Stimulated activated CD4-positive, alpha-beta T cell treated with anti-CD3 and anti-CD28 coated beads, Interleukin-12 subunit alpha, Interleukin-12 subunit beta, amount 100 ng/mL, for 48 hours (primary cell): ENCODE measurements around the gene EDA.
A peak's percentile ranks its signal among the peaks of the same experiment; 100 is the strongest.
"Not testable (repeated sequence)": the region's sequence is repeated elsewhere in the genome, so short reads cannot be mapped to it uniquely, and the experiment has no call there.

Experiments used
- DNase-seq, 3 donors: peaks; one replicate each; pipeline ENCODE4 v3.0.0-alpha.2; 2020; ENCODE audit warnings: low read depth in 2 of 3, low spot score in 1 of 3

The EDA gene

DNA sequence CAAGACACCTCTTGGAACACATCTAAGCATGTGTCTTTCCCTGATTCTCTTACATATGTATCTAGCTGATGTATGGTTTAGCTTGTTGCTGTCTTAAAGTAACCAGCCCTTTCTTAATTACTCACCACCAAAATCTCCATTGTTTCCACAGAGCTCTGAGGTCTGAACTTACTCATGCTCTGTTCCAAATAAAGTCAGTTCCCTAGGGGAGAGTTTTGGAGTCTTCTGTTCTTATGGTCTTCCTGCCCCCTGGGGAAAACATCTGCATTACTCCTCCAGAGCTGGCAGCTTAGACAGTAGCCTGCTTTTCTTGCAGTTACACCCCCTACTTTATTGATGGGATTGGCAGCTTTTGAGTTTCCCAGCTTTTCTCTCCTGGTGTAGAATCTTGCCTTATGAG, 125.8 kb downstream of the EDA start:
- no peak for DNase-seq

- DNase-seq, result no peak
Measured at GRCh38 chrX:69746051-69746450, 130.1 kb downstream of the EDA start.

GRCh38 chrX:69748055-69748454, 132.1 kb downstream of the EDA start:
- no peak for DNase-seq

DNA sequence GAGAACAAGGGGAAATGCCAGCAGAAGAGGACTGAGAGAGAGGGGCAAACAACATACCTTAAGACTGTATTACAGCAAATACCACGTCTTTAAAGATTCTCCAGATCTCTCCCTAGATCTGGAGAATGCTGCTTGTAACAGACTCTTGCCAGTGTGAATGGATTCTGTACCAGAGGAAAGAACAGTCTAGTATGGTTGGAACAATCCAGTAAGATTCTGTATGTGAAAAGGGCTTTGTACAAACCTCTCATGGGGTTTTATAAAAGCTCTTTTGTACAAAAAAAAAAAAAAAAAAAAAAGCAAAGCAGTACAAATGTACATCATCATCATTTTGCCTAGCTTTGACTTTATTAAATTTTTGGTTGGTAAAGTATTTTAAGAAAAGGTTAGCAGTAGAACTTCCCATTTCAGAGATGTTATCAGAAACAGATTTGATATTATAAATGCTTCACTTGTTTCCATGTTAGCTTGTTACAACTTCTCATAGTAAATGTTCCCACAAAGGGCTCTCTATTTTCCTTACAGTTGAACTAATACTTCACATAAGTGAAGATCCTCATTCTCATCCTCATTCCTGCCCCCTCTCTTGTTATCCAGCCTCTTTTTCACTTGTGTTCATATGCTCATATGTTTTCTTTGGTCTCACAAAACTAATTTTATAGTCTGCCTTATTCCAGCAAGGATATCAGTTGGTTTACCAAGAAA, 144.2 kb downstream of the EDA start:
- no peak for DNase-seq

DNA sequence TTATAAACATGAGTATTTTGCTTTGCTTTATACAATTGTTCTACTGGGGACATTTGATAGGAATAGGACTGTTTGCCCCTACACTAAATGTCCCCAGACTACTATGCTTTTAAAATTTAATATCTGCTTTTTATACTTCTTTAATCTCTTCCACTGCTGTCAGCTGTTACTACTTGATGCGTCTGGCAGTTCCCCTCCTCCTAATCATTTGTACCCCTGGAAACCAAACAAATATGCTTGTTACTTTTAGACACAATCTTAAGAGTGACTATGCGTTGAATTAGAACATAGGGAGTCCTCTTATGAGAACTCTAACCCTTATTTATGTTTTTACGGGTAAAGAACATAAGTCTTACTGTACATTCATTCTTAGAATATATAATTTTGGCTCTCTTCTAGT, 145.7 kb downstream of the EDA start:
- no peak for DNase-seq

DNA sequence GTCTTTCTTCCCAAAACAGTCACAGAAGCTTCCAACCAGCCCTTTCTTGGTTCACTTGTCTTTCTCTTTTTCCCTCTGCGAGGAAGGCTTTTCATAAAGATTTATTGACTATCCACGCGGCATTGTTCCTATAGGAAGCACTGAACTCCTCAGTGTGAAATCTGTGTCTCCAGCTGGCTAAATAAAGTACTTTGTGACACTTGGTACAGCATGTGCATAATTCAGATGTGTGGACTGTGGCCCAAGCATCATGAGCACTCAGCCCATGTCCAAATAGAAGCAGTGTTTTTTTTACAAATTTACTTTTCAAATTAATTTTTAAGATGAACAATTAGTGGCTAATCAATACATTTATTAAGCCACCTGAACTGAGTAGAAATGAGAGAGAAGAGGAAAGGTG, 146.4 kb downstream of the EDA start:
- no peak for DNase-seq

GRCh38 chrX:69793260-69793935, 177.5 kb downstream of the EDA start:
- DNase-seq, result no peak

- DNase-seq, result no peak
Measured at GRCh38 chrX:69795702-69796101, 179.8 kb downstream of the EDA start.

DNA sequence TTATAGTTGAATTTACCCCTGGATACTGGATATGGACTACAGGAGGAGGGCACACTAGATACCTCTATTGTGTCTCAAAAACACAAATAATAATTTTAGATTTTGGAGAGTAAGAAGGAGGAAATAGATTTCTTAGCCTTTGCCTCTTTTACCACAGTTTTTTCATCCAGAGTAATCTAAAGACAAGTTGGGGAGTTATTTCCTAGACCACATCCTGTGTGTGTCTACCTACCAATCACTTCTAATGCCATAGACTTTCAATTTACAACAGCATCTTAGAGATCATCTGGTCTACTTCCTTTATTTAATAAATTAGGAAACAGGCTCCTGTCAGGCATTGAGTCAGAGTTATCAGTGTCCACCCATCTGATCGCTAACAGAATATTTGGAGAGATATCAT, 191.5 kb downstream of the EDA start:
- DNase-seq, result no peak

DNA sequence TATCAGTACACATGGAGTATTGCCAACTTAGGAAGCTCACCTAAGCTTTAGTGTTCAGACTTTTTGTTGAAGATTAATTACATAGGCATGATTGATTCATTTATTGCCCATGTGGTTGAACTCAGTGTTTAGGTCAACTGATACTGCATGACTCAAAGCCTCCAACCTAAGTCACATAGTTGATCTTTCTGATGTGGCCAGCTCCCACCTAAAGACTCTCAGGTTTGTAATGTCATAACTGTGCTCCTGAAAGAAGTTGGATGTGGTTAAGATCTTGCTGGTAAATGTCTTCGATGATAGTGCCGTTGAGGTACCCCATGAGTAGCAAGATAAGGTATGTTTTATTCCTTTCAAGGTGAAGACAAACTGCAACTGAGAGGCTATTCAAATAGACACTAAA, 192.5 kb downstream of the EDA start:
- peak in 2 of 3 donors; percentile 1 to 2 for DNase-seq

DNA sequence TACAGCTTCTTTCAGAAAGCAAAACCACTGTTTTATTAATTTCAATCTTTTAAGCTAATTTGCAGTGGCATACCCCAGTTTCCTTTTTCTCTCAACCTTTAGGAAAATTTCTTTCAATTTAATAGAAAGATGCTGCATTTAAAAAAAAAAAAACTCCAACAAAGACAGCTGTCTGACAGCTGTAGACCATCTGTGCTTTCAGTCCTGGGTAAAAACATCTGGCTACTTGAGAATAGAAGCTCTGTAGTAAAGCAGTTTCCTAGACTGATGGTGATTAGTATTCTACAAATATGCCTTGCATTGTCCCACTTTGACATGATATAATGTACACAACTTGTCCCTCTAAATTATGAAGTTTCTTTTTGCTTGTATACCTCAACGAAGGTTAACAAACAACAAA, 197.8 kb downstream of the EDA start:
- DNase-seq, result no peak

DNA sequence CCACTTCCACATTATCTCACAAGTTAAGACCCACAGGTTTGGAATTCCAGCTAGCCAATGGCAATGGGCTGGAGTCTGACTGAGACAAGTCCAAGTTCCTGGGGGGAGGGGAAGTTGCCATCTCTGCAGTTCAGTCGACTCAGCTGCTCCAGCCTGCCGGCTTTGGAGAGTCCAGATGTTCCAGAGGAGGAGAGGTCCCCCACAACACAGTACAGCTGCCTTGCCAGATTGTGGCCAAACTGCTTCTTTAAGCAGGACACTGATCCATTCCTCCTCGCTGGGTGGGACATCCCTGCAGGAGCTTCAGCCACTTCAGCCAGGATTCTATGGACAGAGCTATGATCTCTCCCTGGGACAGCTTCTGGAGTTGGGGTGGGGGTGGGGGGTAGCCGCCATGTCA, 199.2 kb downstream of the EDA start:
- no peak for DNase-seq

- no peak for DNase-seq
Measured at GRCh38 chrX:69815519-69815918, 199.6 kb downstream of the EDA start.

DNA sequence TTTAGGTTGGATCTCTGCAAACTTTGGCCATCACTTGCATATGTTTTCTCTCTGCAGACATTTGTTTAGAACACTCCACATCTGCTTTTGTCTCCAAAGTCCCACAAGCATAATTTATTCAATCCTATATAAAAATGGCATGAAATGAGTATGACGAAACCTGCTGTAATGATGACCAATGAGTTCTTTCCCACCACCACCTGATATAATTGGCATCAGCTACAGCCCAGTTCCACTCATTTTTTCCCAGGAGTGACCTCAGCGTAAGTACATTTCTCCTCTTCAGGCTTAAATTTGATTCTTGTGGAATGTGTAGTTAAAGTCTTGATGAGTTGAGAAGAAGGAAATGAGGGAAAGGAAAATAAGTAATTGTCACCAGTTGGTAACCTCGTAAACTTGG, 228.7 kb downstream of the EDA start:
- DNase-seq, result no peak

GRCh38 chrX:69859999-69860398, 244.1 kb downstream of the EDA start:
- DNase-seq, result not testable (repeated sequence)

DNA sequence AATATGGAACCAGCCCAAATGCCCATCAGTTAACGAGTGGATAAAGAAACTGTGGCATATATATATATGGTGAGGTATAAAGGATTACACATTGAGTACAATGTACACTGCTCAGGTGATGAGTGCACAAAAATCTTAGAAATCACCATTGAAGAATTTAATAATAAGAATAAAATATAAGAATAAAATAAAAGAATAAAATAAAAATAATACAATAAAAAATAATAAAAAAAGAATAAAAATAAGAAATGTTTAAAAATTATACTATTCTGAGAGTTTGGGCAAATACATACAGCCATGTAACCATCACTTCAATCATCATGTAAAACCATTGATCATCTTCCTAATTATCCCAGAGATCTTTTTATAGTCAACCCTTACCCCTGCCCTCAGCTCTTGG, 260.3 kb downstream of the EDA start:
- DNase-seq, result no peak

- no peak for DNase-seq
Measured at GRCh38 chrX:69884210-69884609, 268.3 kb downstream of the EDA start.

DNA sequence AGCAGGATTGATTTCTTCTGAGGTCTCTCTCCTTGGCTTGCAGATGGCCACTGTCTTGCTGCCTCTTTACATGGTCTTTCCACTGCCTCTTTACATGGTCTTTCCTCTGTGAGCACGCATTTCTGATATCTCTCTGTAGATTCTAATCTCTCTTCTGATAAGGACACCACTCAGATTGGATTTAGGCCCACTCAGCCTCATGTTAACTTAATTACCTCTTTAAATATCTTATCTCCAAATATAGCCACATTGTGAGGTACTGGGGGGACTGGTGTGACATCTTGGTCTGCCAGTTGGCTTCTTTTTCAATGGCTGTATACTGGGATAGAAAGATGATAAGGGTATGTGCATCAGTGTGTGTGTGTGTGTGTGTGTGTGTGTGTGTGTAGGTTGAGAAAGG, 280.1 kb downstream of the EDA start:
- no peak for DNase-seq

GRCh38 chrX:69900491-69900890, 284.6 kb downstream of the EDA start:
- no peak for DNase-seq

- DNase-seq, result no peak
Measured at GRCh38 chrX:69906447-69906846, 290.5 kb downstream of the EDA start.

DNA sequence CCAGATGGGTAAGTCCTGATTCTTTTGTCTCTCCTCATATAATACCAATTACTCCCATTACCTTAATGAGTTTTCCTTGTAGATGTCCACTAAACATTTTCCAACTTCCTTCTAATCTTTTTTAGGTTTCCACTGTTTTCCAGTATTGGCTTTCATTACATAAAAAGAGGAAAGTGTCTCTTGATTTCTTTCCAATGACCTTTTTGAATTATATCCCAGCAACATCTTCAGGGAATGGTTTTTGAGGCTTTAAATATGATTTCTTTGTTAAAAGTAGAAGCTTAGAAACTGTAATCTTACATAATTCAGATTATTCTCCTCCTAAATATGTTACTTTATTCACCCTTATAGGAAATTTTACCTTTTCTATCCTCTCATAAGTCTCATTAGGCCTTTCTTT, 298.9 kb downstream of the EDA start:
- no peak for DNase-seq

DNA sequence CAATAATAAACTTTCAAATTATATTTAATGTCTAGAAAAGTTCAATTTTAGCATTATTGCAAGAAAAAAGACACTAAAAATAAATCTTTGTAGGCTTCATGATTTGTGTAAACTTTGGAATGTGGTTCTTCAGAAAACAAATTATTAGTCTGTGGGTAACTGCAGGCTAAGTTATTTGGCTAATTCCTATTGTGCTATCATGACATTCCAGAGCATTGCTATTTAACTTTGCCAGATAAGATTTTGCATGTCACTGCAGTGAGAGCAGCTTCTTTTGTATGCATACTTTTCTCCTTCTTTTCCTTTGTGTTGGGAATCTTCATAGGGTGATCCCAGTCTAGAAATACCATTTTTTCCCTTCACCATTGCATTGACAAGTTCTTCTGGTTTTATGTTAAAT, 303.8 kb downstream of the EDA start:
- no peak for DNase-seq

DNA sequence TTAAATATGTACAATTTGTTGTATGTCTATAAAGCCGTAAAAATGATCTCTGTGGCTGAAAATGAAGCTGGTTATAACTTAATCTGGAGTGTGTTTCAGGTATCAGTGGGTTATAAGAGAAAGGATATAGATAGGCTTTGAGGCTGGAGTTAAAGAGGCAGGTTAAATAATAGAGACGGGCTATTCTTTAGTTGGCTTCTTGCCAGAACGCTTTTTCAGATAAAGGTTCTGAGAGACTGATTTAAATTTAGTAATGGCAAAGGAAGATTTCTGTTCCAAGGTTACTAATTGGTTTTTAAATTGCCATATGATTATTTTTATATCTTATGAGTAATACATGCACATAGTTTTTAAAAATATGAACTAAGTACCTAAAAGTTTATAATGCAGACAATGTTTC, 316.4 kb downstream of the EDA start:
- no peak for DNase-seq
